Cardiac fibroblast (primary cell): ENCODE results near the gene ZCCHC7.

Experiments used
- DNase-seq, 2 donors: peaks; one replicate each; pipeline versions ENCODE4 v3.0.0 to v3.0.0-alpha.2; 2010; ENCODE audit warnings: low read depth in 2 of 2
- H3K4me3 ChIP-seq, 2 donors: replicated peaks in 1 of 2; 1 replicate in 1 of 2; 2 replicates in 1 of 2; pipeline ENCODE4 v1.5.1; 2011; ENCODE audit warnings: low read depth in 2 of 2, low read length in 2 of 2, mild to moderate bottlenecking in 2 of 2, moderate library complexity in 1 of 2
- CTCF ChIP-seq: IDR thresholded peaks from one replicate; pipeline ENCODE4 v1.5.1; 2011; ENCODE audit warnings: low read depth, mild to moderate bottlenecking, low read length, inconsistent platforms

Gene ZCCHC7

GRCh38 chr9:37364751-37365360 is 244.5 kb downstream of the ZCCHC7 start:
- peak; percentile 24 for TF ChIP-seq CTCF
- DNase-seq, result no peak
- no peak overlapping the region for H3K4me3 ChIP-seq

- TF ChIP-seq CTCF, result no peak
- no peak for DNase-seq
- H3K4me3 ChIP-seq, result no peak overlapping the region
Observed at GRCh38 chr9:37369671-37370070, 249.3 kb downstream of the ZCCHC7 start.

- no peak for DNase-seq
- H3K4me3 ChIP-seq, result no peak overlapping the region
- no peak for TF ChIP-seq CTCF
Observed at GRCh38 chr9:37370282-37370681, 249.9 kb downstream of the ZCCHC7 start.

GRCh38 chr9:37370968-37371563 is 250.7 kb downstream of the ZCCHC7 start:
- H3K4me3 ChIP-seq, result no peak overlapping the region
- TF ChIP-seq CTCF, result no peak
- DNase-seq, result no peak

- H3K4me3 ChIP-seq, result no peak overlapping the region
- peak; percentile 1 for TF ChIP-seq CTCF
- peak; percentile 79 to 86 for DNase-seq
Observed at GRCh38 chr9:37371565-37372464, 251.4 kb downstream of the ZCCHC7 start.

GRCh38 chr9:37372839-37373238 is 252.5 kb downstream of the ZCCHC7 start:
- no peak for TF ChIP-seq CTCF
- DNase-seq, result no peak
- H3K4me3 ChIP-seq, result no peak overlapping the region
